GM12878 (cell line): ENCODE measurements around the gene CFAP74. TPM values are rescaled to one million over a fixed set of nuclear protein-coding genes. Genes with fewer than 3 reads are reported as not detected.

Experiments
- ATAC-seq: fragments of 200-7000 bp; cut with Tn5 transposase; 3 replicates; pipeline ENCODE4 v1.9.1; 2020; ENCODE audit warnings: mild to moderate bottlenecking, moderate library complexity
- BruUV-seq: library from RNA; stranded (reverse); fragments of 400-500 nt; replicated peaks from 2 replicates; lab custom pipeline; 2021; lab: Mats Ljungman, UMichigan
- CTCF ChIA-PET: fragments of 300-600 bp; sonication (Branson Sonifier 250); formaldehyde crosslinking; extraction: SDS; loops from one replicate; lab custom pipeline; 2021; ENCODE audit warnings: inconsistent platforms; lab: Yijun Ruan, JAX
- POLR2A ChIA-PET: fragments of 350-600 bp; formaldehyde crosslinking; extraction: SDS; loops from one replicate; lab custom pipeline; 2021; ENCODE audit warnings: inconsistent platforms; lab: Charles Lee
- RAD21 ChIA-PET: fragments of 300-600 bp; sonication (Branson Sonifier 250); formaldehyde crosslinking; loops from one replicate; lab custom pipeline; 2023; ENCODE audit warnings: antibody characterized with exemption; ENCODE audit not compliant: unreplicated experiment; lab: Charles Lee
- SMC1A ChIA-PET: fragments of 300-600 bp; sonication (Branson Sonifier 250); formaldehyde crosslinking; loops from one replicate; lab custom pipeline; 2023; ENCODE audit not compliant: unreplicated experiment, uncharacterized antibody; lab: Charles Lee
- DNase-seq: peaks from one replicate; pipeline ENCODE4 v3.0.0-alpha.2; 2011; ENCODE audit warnings: low read depth, low spot score
- FAIRE-seq: peaks from 3 replicates; lab custom pipeline; 2011; peaks lifted over from hg19 to GRCh38; lab: Jason Lieb, UNC
- H2AFZ ChIP-seq: 2 replicates; pipeline ENCODE4 v1.6.0; 2011; ENCODE audit warnings: low read depth, low read length, control low read depth; ENCODE audit not compliant: control insufficient read depth
- H3K27ac ChIP-seq: 2 replicates; pipeline ENCODE4 v1.5.1; 2011; ENCODE audit warnings: control low read depth; ENCODE audit not compliant: control insufficient read depth, insufficient read depth
- H3K27me3 ChIP-seq, 2 experiments: replicated peaks in 1 of 2; 2 replicates each; pipeline versions ENCODE4 v1.6.0 to v1.6.1; 2011; ENCODE audit warnings: low read length in 1 of 2; ENCODE audit not compliant: control insufficient read depth in 2 of 2, insufficient read depth in 2 of 2
- H3K36me3 ChIP-seq, 2 experiments: 2 replicates each; pipeline ENCODE4 v1.5.1; 2011; ENCODE audit warnings: low read length in 1 of 2; ENCODE audit not compliant: control insufficient read depth in 2 of 2, insufficient read depth in 2 of 2
- H3K4me1 ChIP-seq: 2 replicates; pipeline ENCODE4 v1.6.1; 2011; ENCODE audit warnings: mild to moderate bottlenecking, low read length, moderate library complexity, mixed read lengths; ENCODE audit not compliant: control insufficient read depth, insufficient read depth
- H3K4me2 ChIP-seq: 2 replicates; pipeline ENCODE4 v1.6.0; 2011; ENCODE audit warnings: control low read depth; ENCODE audit not compliant: control insufficient read depth, insufficient read depth
- H3K4me3 ChIP-seq: fragments of 200-600 bp; sonication (generic); 2 replicates; pipeline ENCODE4 v1.5.1; 2016
- H3K79me2 ChIP-seq: 2 replicates; pipeline ENCODE4 v1.6.0; 2011; ENCODE audit warnings: low read length; ENCODE audit not compliant: control insufficient read depth, insufficient read depth
- H3K9ac ChIP-seq: 2 replicates; pipeline ENCODE4 v1.8.0; 2011; ENCODE audit warnings: low read length, control low read depth, mixed read lengths; ENCODE audit not compliant: control insufficient read depth, insufficient read depth
- H3K9me3 ChIP-seq: replicated peaks from 3 replicates; pipeline ENCODE4 v1.5.1; 2011; ENCODE audit warnings: mild to moderate bottlenecking, low read length; ENCODE audit not compliant: control insufficient read depth, insufficient read depth
- H4K20me1 ChIP-seq: 2 replicates; pipeline ENCODE4 v1.6.0; 2011; ENCODE audit not compliant: control insufficient read depth, insufficient read depth
- ASH2L ChIP-seq: fragments of 300-600, 200-600 bp; sonication (generic); IDR thresholded peaks from 2 replicates; pipeline ENCODE4 v1.6.1; 2017; ENCODE audit warnings: low read depth, mild to moderate bottlenecking, borderline replicate concordance
- CHD1 ChIP-seq: IDR thresholded peaks from 2 replicates; pipeline ENCODE4 v1.6.1; 2012; ENCODE audit warnings: low read depth, low read length, improper control_type of control experiment
- EP300 ChIP-seq, 2 experiments: fragments of 150-350 bp in 1 of 2; IDR thresholded peaks; 2 replicates each; pipeline ENCODE4 v1.6.1; 2011 to 2012; ENCODE audit warnings: low read depth in 2 of 2, low read length in 2 of 2, borderline replicate concordance in 1 of 2, improper control_type of control experiment in 1 of 2, inconsistent platforms in 1 of 2; ENCODE audit not compliant: control insufficient read depth in 1 of 2
- HDGF ChIP-seq: fragments of 450-650 bp; IDR thresholded peaks from 2 replicates; pipeline ENCODE4 v1.6.1; 2016; ENCODE audit warnings: antibody characterized with exemption
- IKZF1 ChIP-seq: fragments of 450-650 bp; conservative IDR thresholded peaks from 2 replicates; pipeline ENCODE4 v1.6.1; 2017; ENCODE audit warnings: antibody characterized with exemption, mild to moderate bottlenecking
- NFIC ChIP-seq: IDR thresholded peaks from 2 replicates; pipeline ENCODE4 v1.6.1; 2012; ENCODE audit warnings: low read depth, mild to moderate bottlenecking, inconsistent platforms, low read length, moderate library complexity
- RBBP5 ChIP-seq: fragments of 200-600 bp; sonication (generic); conservative IDR thresholded peaks from 2 replicates; pipeline ENCODE4 v1.6.1; 2016
- SMARCA5 ChIP-seq: fragments of 450-650 bp; IDR thresholded peaks from 2 replicates; pipeline ENCODE4 v1.6.1; 2017; ENCODE audit warnings: mild to moderate bottlenecking
- STAT1 ChIP-seq: fragments of 450-650 bp; conservative IDR thresholded peaks from 2 replicates; pipeline ENCODE4 v1.6.1; 2014; ENCODE audit warnings: antibody characterized with exemption, mild to moderate bottlenecking
- STAT3 ChIP-seq: IDR thresholded peaks from 2 replicates; pipeline ENCODE4 v1.6.1; 2011; ENCODE audit warnings: low read depth, low read length, improper control_type of control experiment
- SUZ12 ChIP-seq: fragments of 200-600 bp; sonication (generic); IDR thresholded peaks from one replicate; pipeline ENCODE4 v1.6.1; 2018; ENCODE audit warnings: antibody characterized with exemption, mild to moderate bottlenecking; ENCODE audit not compliant: unreplicated experiment
- TAF1 ChIP-seq: IDR thresholded peaks from 2 replicates; pipeline ENCODE4 v1.6.1; 2011; ENCODE audit warnings: mild to moderate bottlenecking, low read depth, low read length, borderline replicate concordance
- YBX1 ChIP-seq: fragments of 450-650 bp; IDR thresholded peaks from 2 replicates; pipeline ENCODE4 v1.6.1; 2016; ENCODE audit warnings: antibody characterized with exemption
- ZNF274 ChIP-seq: IDR thresholded peaks from one replicate; pipeline ENCODE4 v1.8.0; 2011; ENCODE audit not compliant: insufficient read length, insufficient read depth
- ZNF622 ChIP-seq: fragments of 450-650 bp; IDR thresholded peaks from 2 replicates; pipeline ENCODE4 v1.6.1; 2017; ENCODE audit warnings: mild to moderate bottlenecking, inconsistent platforms
- WGBS: methylation state at CpG from one replicate; pipeline ENCODE4 v1.1.6; 2016; ENCODE audit warnings: low lambda C conversion rate; ENCODE audit not compliant: insufficient replicate concordance, insufficient coverage; ENCODE audit errors: missing lambda C conversion rate; 5-methylcytosine and 5-hydroxymethylcytosine counted together
- in situ Hi-C: fragments of 300-500 bp; cut with MboI; formaldehyde crosslinking; loops from 9 replicates; pipeline ENCODE4 v1.14.3; 2018; ENCODE audit warnings: mixed read lengths
- intact Hi-C: fragments of 100-400 bp; cut with micrococcal nuclease; formaldehyde crosslinking; loops from one replicate; pipeline ENCODE4 v1.14.2; 2022; ENCODE audit not compliant: unreplicated experiment
- polyA plus RNA-seq, 11 experiments: library from polyadenylated mRNA; depleted of rRNA in 4 of 11; unstranded in 6 of 11; stranded (reverse) in 5 of 11; fragments of >200 nt; fragmentation: Nextera tagmentation in 4 of 11; fragmentation: Illumina TruSeq in 1 of 11; extraction: Ambion mirVana in 4 of 11; extraction: Trizol in 1 of 11; gene quantifications; 1 replicate in 1 of 11; 2 replicates in 10 of 11; pipeline versions ENCODE4 v1.2.1 to v1.2.3, GENCODE V29; 2011 to 2016; ENCODE audit warnings: inconsistent platforms in 2 of 11, missing spikeins in 2 of 11, low read depth in 1 of 11
- total RNA-seq, 4 experiments: library from RNA; depleted of rRNA in 3 of 4; stranded (reverse); fragments of >200 nt in 3 of 4; fragmentation: Illumina TruSeq in 1 of 4; extraction: Trizol in 1 of 4; gene quantifications; 2 replicates each; pipeline versions ENCODE4 v1.2.1 to v1.2.3, GENCODE V29; 2013 to 2021
- TF ChIP-seq, protein P1 (sequence below): fragments of 450-650 bp; IDR thresholded peaks from 2 replicates; pipeline ENCODE4 v1.6.1; 2018; ENCODE audit warnings: borderline replicate concordance, mild to moderate bottlenecking; ENCODE audit not compliant: partially characterized antibody

The CFAP74 gene
- total and polyA plus RNA-seq, 10 of the 15 experiments (the other 5 are each of a cell fraction or from before 2014, with no cell fraction given), result 0.01 TPM; not detected in 9

DNA sequence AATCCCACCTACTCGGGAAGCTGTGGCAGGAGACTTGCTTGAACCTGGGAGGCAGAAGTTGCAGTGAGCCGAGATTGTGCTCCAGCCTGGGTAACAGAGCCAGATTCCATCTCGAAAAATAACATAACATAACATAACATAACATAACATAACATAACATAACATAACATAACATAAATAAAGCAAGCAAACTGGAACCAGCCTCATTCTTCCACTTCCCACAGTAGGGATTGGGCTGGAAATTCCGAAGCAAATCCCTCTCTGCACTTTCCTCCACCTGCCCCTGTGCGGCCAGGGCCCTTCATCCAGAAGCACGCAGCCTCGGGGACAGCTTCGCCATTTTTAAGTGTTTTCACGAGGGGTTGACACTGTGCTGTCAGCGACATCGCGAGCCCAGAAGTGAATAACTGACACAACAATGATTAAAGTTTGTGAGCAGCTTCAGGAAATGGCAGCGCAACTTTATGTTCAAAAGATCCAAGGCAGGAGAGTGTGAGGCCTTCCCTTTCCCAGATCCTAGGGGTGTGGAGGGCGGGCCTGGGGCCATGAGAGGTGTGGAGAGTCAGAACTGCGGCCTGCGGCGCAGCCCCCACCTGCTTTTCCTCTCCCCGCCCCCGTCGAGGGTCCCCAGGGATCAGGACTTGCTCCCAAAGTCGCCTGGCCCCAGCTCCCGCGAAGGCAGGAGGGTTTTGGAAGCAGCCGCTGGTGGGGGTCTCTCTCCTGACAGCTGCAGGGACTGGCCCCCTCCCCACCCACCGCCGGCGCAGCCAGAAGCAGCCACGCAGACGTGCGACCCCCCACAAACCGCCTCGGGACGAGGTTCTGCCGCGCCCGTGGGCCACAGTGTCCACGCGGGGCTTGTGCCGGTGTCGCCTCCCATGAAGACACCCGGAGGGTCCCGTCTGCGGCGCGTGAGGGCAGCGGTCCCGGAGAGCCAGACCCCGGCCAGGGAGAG lies 14.9 kb upstream of the CFAP74 start:
- Histone ChIP-seq H4K20me1 (no peaks in the 10 kb centered on the region), H3K9me3 (no peaks in the 10 kb centered on the region), H3K27ac (no peak overlapping the region), H3K79me2 (no peaks in the 10 kb centered on the region), H3K27me3 (peaks cover 3 to 5% of the 10 kb centered on the region in 2 experiments; a peak in 2 of 4 replicates), H3K4me1 (no peaks in the 10 kb centered on the region), H3K4me3 (no peak overlapping the region), H3K4me2 (no peak overlapping the region), H3K36me3 (no peaks in the 10 kb centered on the region), H2AFZ (no peak overlapping the region), H3K9ac (no peak overlapping the region)
- in situ Hi-C loops (no loop called here), intact Hi-C loops (no loop called here)
- CTCF ChIA-PET, result no interaction called here
- no peak for TF ChIP-seq ZNF274
- 16% methylated on average over 36 of the region's 48 CpGs for WGBS
- FAIRE-seq (no peak), DNase-seq (no peak), ATAC-seq (no peak)
- POLR2A ChIA-PET, result no interaction called here
- RAD21 ChIA-PET, result no interaction called here
- no TSS peak for BruUV-seq
- SMC1A ChIA-PET, result no interaction called here

DNA sequence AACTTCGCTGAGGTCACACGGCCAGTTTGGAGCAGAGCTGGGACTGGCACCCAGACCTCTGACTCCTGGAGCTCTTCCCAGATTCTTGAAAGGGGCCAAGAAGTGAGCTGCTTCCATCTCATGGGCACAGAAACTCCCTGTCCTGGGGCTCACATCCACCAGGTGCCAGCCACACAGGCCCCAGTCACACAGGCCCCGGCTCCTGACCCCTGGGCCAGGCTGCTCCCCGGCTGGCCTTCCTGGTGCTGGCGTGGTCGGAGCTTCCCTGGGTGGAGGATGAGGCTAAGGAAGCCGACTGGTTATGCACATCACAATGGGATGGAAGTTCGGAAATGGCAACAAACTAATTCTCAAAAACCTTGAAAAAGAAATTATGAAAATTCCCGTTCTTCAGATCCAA lies 12.5 kb upstream of the CFAP74 start:
- no peak overlapping the region for H3K27ac ChIP-seq
- intact Hi-C loops, result no loop called here
- ChIA-PET RAD21 (no interaction called here), POLR2A (no interaction called here)
- ATAC-seq (no peak), FAIRE-seq (no peak), DNase-seq (no peak)
- H3K4me1 ChIP-seq, result no peaks in the 10 kb centered on the region
- H3K79me2 ChIP-seq, result no peaks in the 10 kb centered on the region
- H3K4me2 ChIP-seq, result no peak overlapping the region
- BruUV-seq, result no TSS peak
- peaks cover 3 to 5% of the 10 kb centered on the region in 2 experiments; a peak in 2 of 4 replicates for H3K27me3 ChIP-seq
- H4K20me1 ChIP-seq, result no peaks in the 10 kb centered on the region
- WGBS, result 13% methylated on average over 9 of the region's 9 CpGs
- no peak overlapping the region for H3K4me3 ChIP-seq
- no peak overlapping the region for H3K9ac ChIP-seq
- in situ Hi-C loops, result no loop called here
- TF ChIP-seq IKZF1 (no peak), SMARCA5 (no peak), STAT3 (no peak), ZNF622 (no peak), CHD1 (no peak), EP300 (IDR thresholded peaks at IDR 0.05; ENCODE audit: borderline replicate concordance in 1 of 2, control insufficient read depth in 1 of 2, low read depth in 2 of 2, low read length in 2 of 2) (no peak), SUZ12 (no peak), YBX1 (no peak), HDGF (no peak), ASH2L (no peak), RBBP5 (no peak), NFIC (no peak), STAT1 (no peak), TAF1 (no peak), ZNF274 (no peak)
- TF ChIP-seq, protein P1, sequence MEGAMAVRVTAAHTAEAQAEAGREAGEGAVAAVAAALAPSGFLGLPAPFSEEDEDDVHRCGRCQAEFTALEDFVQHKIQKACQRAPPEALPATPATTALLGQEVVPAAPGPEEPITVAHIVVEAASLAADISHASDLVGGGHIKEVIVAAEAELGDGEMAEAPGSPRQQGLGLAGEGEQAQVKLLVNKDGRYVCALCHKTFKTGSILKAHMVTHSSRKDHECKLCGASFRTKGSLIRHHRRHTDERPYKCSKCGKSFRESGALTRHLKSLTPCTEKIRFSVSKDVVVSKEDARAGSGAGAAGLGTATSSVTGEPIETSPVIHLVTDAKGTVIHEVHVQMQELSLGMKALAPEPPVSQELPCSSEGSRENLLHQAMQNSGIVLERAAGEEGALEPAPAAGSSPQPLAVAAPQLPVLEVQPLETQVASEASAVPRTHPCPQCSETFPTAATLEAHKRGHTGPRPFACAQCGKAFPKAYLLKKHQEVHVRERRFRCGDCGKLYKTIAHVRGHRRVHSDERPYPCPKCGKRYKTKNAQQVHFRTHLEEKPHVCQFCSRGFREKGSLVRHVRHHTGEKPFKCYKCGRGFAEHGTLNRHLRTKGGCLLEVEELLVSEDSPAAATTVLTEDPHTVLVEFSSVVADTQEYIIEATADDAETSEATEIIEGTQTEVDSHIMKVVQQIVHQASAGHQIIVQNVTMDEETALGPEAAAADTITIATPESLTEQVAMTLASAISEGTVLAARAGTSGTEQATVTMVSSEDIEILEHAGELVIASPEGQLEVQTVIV, result no peak
- TF ChIP-seq, all 136 proteins: peak for 0
- ChIA-PET CTCF (interaction anchor here (0.6 kb wide), 1 partner anchor 15 kb away, joined by 3 read pairs; no protein-coding TSS in a partner anchor), SMC1A (no interaction called here)
- H3K9me3 ChIP-seq, result no peaks in the 10 kb centered on the region
- H3K36me3 ChIP-seq, result no peaks in the 10 kb centered on the region
- H2AFZ ChIP-seq, result no peak overlapping the region
